Fibroblast of lung (primary cell): ENCODE data around the gene PLEKHA5. TPM values are rescaled to one million over a fixed set of nuclear protein-coding genes. Genes with fewer than 3 reads are reported as not detected.
"Not testable (repeated sequence)": the region's sequence is repeated elsewhere in the genome, so short reads cannot be mapped to it uniquely, and the experiment has no call there.

ENCODE experiments used
- DNase-seq, 2 donors: peaks; one replicate each; pipeline versions ENCODE4 v3.0.0 to v3.0.0-alpha.2; 2010; ENCODE audit warnings: low read depth in 2 of 2
- H2AFZ ChIP-seq: 2 replicates; pipeline ENCODE4 v1.5.1; 2012; ENCODE audit warnings: low read length, control low read depth, inconsistent platforms
- H3K27ac ChIP-seq: 2 replicates; pipeline ENCODE4 v1.5.1; 2011; ENCODE audit warnings: low read length, control low read depth; ENCODE audit not compliant: insufficient read depth
- H3K27me3 ChIP-seq: 2 replicates; pipeline ENCODE4 v1.5.1; 2011; ENCODE audit warnings: mild to moderate bottlenecking, low read length; ENCODE audit not compliant: control insufficient read depth, insufficient read depth
- H3K36me3 ChIP-seq: 2 replicates; pipeline ENCODE4 v1.5.1; 2011; ENCODE audit warnings: low read length; ENCODE audit not compliant: control insufficient read depth, insufficient read depth
- H3K4me1 ChIP-seq: 2 replicates; pipeline ENCODE4 v1.5.1; 2011; ENCODE audit warnings: low read length; ENCODE audit not compliant: control insufficient read depth, insufficient read depth; ENCODE audit errors: extremely low read depth
- H3K4me2 ChIP-seq: 2 replicates; pipeline ENCODE4 v1.5.1; 2011; ENCODE audit warnings: low read length, control low read depth; ENCODE audit not compliant: insufficient read depth; ENCODE audit errors: extremely low read depth
- H3K4me3 ChIP-seq, 4 experiments: fragments of 200-600 bp in 1 of 4; sonication (generic) in 1 of 4; replicated peaks in 1 of 4; 2 replicates each; pipeline ENCODE4 v1.5.1; 2011 to 2016; ENCODE audit warnings: low read length in 4 of 4, low read depth in 3 of 4, mild to moderate bottlenecking in 3 of 4, control low read depth in 2 of 4, inconsistent platforms in 1 of 4, mixed read lengths in 1 of 4; ENCODE audit not compliant: insufficient read depth in 1 of 4; ENCODE audit errors: control extremely low read depth in 1 of 4
- H3K79me2 ChIP-seq: 2 replicates; pipeline ENCODE4 v1.5.1; 2012; ENCODE audit warnings: mild to moderate bottlenecking, low read length, inconsistent platforms; ENCODE audit not compliant: control insufficient read depth, insufficient read depth
- H3K9ac ChIP-seq: 2 replicates; pipeline ENCODE4 v1.5.1; 2011; ENCODE audit warnings: mild to moderate bottlenecking, low read length, control low read depth; ENCODE audit not compliant: insufficient read depth
- H3K9me3 ChIP-seq: 2 replicates; pipeline ENCODE4 v1.5.1; 2012; ENCODE audit warnings: low read depth, low read length; ENCODE audit not compliant: control insufficient read depth, insufficient read depth
- H4K20me1 ChIP-seq: 2 replicates; pipeline ENCODE4 v1.5.1; 2011; ENCODE audit warnings: low read length; ENCODE audit not compliant: control insufficient read depth, insufficient read depth; ENCODE audit errors: extremely low read depth
- CTCF ChIP-seq, 2 donors: IDR thresholded peaks in 1 of 2; conservative IDR thresholded peaks in 1 of 2; 1 replicate in 1 of 2; 2 replicates in 1 of 2; pipeline ENCODE4 v1.5.1; 2011 to 2012; ENCODE audit warnings: low read length in 2 of 2, control low read depth in 1 of 2, inconsistent platforms in 1 of 2, low read depth in 1 of 2, mild to moderate bottlenecking in 1 of 2
- EZH2 ChIP-seq: IDR thresholded peaks from 2 replicates; pipeline ENCODE4 v1.5.1; 2012; ENCODE audit warnings: low read length, control low read depth, mild to moderate bottlenecking; ENCODE audit errors: missing control alignments
- polyA plus RNA-seq, 2 donors: library from polyadenylated mRNA; depleted of rRNA in 1 of 2; stranded (reverse) in 1 of 2; unstranded in 1 of 2; fragments of >200 nt; gene quantifications; 2 replicates each; pipeline ENCODE4 v1.2.1, GENCODE V29; 2011 to 2012; ENCODE audit warnings: missing spikeins in 1 of 2
- total RNA-seq: library from RNA; depleted of rRNA; stranded (reverse); fragments of >200 nt; gene quantifications from 2 replicates; pipeline ENCODE4 v1.2.1, GENCODE V29; 2014

Gene PLEKHA5
- total and polyA plus RNA-seq, 2 donors (not counting 1 experiment from before 2014, with no cell fraction given): 15.5 to 50.4 TPM

- H3K4me1 ChIP-seq: no peaks in the 10 kb centered on the region
- H3K9ac ChIP-seq: no peak overlapping the region
- no peak overlapping the region for H3K4me3 ChIP-seq
- DNase-seq: no peak
- H2AFZ ChIP-seq: no peak overlapping the region
- no peaks in the 10 kb centered on the region for H3K9me3 ChIP-seq
- H3K4me2 ChIP-seq: no peak overlapping the region
- TF ChIP-seq CTCF (conservative IDR thresholded peaks at IDR 0.05 in 1 of 2, IDR thresholded peaks at IDR 0.05 in 1 of 2; ENCODE audit: low read depth in 1 of 2, low read length in 2 of 2): no peak
- no peak for TF ChIP-seq EZH2
- H3K27me3 ChIP-seq: no peaks in the 10 kb centered on the region
- H3K36me3 ChIP-seq: no peaks in the 10 kb centered on the region
- H3K79me2 ChIP-seq: no peaks in the 10 kb centered on the region
- H4K20me1 ChIP-seq: no peaks in the 10 kb centered on the region
- H3K27ac ChIP-seq: no peak overlapping the region
Observed at GRCh38 chr12:19168644-19169043, 39.1 kb downstream of the PLEKHA5 start.

- no peak overlapping the region for H3K4me3 ChIP-seq
- H3K9me3 ChIP-seq: no peaks in the 10 kb centered on the region
- TF ChIP-seq CTCF (conservative IDR thresholded peaks at IDR 0.05 in 1 of 2, IDR thresholded peaks at IDR 0.05 in 1 of 2; ENCODE audit: low read depth in 1 of 2, low read length in 2 of 2) (no peak), EZH2 (no peak)
- no peak for DNase-seq
- H3K4me2 ChIP-seq: no peak overlapping the region
- H2AFZ ChIP-seq: no peak overlapping the region
- H3K36me3 ChIP-seq: no peaks in the 10 kb centered on the region
- H3K27ac ChIP-seq: no peak overlapping the region
- H3K9ac ChIP-seq: no peak overlapping the region
- no peaks in the 10 kb centered on the region for H3K4me1 ChIP-seq
- H3K27me3 ChIP-seq: no peaks in the 10 kb centered on the region
- no peaks in the 10 kb centered on the region for H3K79me2 ChIP-seq
- H4K20me1 ChIP-seq: no peaks in the 10 kb centered on the region
Observed at GRCh38 chr12:19169222-19169621, 39.7 kb downstream of the PLEKHA5 start.

GRCh38 chr12:19170286-19170685 lies 40.8 kb downstream of the PLEKHA5 start:
- H3K4me3 ChIP-seq, H3K79me2 ChIP-seq, H3K9me3 ChIP-seq, H3K9ac ChIP-seq, H4K20me1 ChIP-seq, H2AFZ ChIP-seq, H3K27me3 ChIP-seq, H3K27ac ChIP-seq, DNase-seq, H3K4me1 ChIP-seq, H3K36me3 ChIP-seq, H3K4me2 ChIP-seq: not testable (repeated sequence)
